HepG2 (cell line): ENCODE measurements around the gene RMRP. TPM values are rescaled to one million over a fixed set of nuclear protein-coding genes. Genes with fewer than 3 reads are reported as not detected.

Experiments
- FOXJ3 ChIP-seq: sonication (generic); formaldehyde crosslinking; IDR thresholded peaks from 2 replicates; pipeline ENCODE4 v1.4.0; 2020; ENCODE audit warnings: missing genetic modification reagents, mild to moderate bottlenecking, borderline replicate concordance
- FOXK2 ChIP-seq: fragments of 450-650 bp; IDR thresholded peaks from 2 replicates; pipeline ENCODE4 v1.6.1; 2016
- ISL2 ChIP-seq: sonication (generic); formaldehyde crosslinking; IDR thresholded peaks from 2 replicates; pipeline ENCODE4 v1.5.0; 2020; ENCODE audit warnings: missing genetic modification reagents
- KAT8 ChIP-seq: IDR thresholded peaks from 2 replicates; pipeline ENCODE4 v1.6.1; 2016; ENCODE audit warnings: missing genetic modification reagents, missing compliant biosample characterization
- KDM3A ChIP-seq: IDR thresholded peaks from 2 replicates; pipeline ENCODE4 v1.6.1; 2018; ENCODE audit warnings: low read depth, missing compliant biosample characterization
- KMT2B ChIP-seq: IDR thresholded peaks from 2 replicates; pipeline ENCODE4 v1.6.1; 2016; ENCODE audit warnings: missing genetic modification reagents, missing compliant biosample characterization
- NFYB ChIP-seq: sonication (generic); formaldehyde crosslinking; IDR thresholded peaks from 2 replicates; pipeline ENCODE4 v1.4.0; 2020; ENCODE audit warnings: missing genetic modification reagents
- NONO ChIP-seq, 2 experiments: fragments of 450-650 bp in 1 of 2; sonication (generic) in 1 of 2; formaldehyde crosslinking in 1 of 2; IDR thresholded peaks in 1 of 2; conservative IDR thresholded peaks in 1 of 2; 2 replicates each; pipeline versions ENCODE4 v1.6.1 to v1.8.0; 2017 to 2022; ENCODE audit warnings: mild to moderate bottlenecking in 1 of 2, missing genetic modification reagents in 1 of 2, moderate library complexity in 1 of 2
- POLR2A ChIP-seq, 2 experiments: IDR thresholded peaks; 2 replicates each; pipeline ENCODE4 v1.6.1; 2011; ENCODE audit warnings: low read depth in 2 of 2, low read length in 2 of 2, mild to moderate bottlenecking in 1 of 2, moderate library complexity in 1 of 2; ENCODE audit not compliant: insufficient read depth in 1 of 2
- ZFP90 ChIP-seq: sonication (generic); formaldehyde crosslinking; IDR thresholded peaks from 2 replicates; pipeline ENCODE4 v1.8.0; 2022; ENCODE audit warnings: missing genetic modification reagents, mild to moderate bottlenecking, inconsistent platforms, borderline replicate concordance
- ZHX1 ChIP-seq: sonication (generic); formaldehyde crosslinking; IDR thresholded peaks from 2 replicates; pipeline ENCODE4 v1.8.1; 2022; ENCODE audit warnings: low read depth, mild to moderate bottlenecking, missing genetic modification reagents
- ZNF101 ChIP-seq: sonication (generic); formaldehyde crosslinking; IDR thresholded peaks from 2 replicates; pipeline ENCODE4 v1.4.0; 2020; ENCODE audit warnings: mild to moderate bottlenecking, low read depth, missing genetic modification reagents, borderline replicate concordance
- ZNF142 ChIP-seq: sonication (generic); formaldehyde crosslinking; IDR thresholded peaks from 2 replicates; pipeline ENCODE4 v1.4.0; 2020; ENCODE audit warnings: missing genetic modification reagents
- ZNF761 ChIP-seq: sonication (generic); formaldehyde crosslinking; conservative IDR thresholded peaks from 2 replicates; pipeline ENCODE4 v1.4.0; 2020; ENCODE audit warnings: mild to moderate bottlenecking, missing genetic modification reagents
- polyA plus RNA-seq, 8 experiments: library from polyadenylated mRNA; depleted of rRNA in 3 of 8; stranded (reverse) in 7 of 8; unstranded in 1 of 8; fragments of >200 nt; fragmentation: Illumina TruSeq in 4 of 8; extraction: Trizol in 4 of 8; gene quantifications; 2 replicates each; pipeline versions ENCODE4 v1.2.1 to v1.2.3, GENCODE V29; 2011 to 2016; ENCODE audit warnings: low read depth in 4 of 8, missing spikeins in 1 of 8, mixed read lengths in 1 of 8; ENCODE audit not compliant: insufficient read depth in 1 of 8
- total RNA-seq, 5 experiments: library from RNA; depleted of rRNA; stranded (reverse); fragments of >200 nt; fragmentation: Illumina TruSeq; extraction: Trizol; gene quantifications; 2 replicates each; pipeline ENCODE4 v1.2.3, GENCODE V29; 2016; ENCODE audit warnings: low read depth in 1 of 5
- TF ChIP-seq, protein P1 (sequence below): sonication (generic); formaldehyde crosslinking; IDR thresholded peaks from 2 replicates; pipeline ENCODE4 v1.4.0; 2020; ENCODE audit warnings: missing genetic modification reagents, borderline replicate concordance

RMRP gene
- total and polyA plus RNA-seq, 2 of the 13 experiments (the other 11 are each of a cell fraction or from before 2014, with no cell fraction given), result 51.4 to 4,025 TPM

DNA sequence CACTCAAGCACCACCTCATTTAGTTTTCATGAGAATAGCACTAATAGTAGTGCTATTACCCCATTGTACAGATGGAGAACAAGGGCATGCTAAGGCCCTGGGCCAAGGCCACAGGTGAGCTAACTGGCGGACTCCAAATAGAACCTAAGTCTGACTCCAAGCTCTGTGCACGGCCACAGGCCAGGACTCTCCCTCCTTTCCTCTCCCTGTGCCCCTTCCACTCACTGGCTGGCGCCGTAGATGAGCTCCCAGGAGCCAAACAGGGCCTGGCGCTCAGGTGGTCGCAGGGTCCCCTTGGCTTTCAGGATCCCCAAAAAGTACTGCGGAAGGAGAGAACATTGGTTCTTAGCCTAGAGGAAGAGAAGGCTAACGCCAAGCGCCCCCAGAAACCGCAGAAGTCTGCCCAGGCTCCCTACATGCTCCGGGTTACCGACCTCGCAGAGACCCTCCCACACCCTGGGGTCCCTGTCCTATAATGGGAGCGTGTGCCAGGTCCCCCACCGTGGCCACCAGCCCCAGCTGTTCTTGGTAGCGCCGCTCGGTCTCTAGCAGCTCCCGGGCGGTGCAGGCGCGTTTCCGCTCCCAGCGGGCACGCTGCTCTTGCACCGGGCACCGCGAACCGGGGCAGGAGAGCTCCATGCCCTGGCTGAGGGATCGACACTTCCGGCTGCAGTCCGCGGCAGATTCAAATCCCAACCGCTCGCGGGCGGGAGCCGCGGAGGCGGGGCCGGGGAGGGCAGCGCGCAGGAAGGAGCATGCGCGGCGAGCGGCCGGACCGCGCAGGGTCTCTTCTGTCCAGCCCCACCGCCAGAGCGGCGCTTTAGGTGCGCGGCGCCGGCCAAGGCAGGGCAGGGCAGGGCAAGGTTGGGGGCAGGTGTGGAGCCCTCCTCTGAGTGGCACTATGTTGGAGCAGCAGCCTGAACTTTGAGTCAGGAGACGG lies 7.0 kb upstream of the RMRP start, which contains the start of gene ARHGEF39 (continued):
- TF ChIP-seq, protein P1, sequence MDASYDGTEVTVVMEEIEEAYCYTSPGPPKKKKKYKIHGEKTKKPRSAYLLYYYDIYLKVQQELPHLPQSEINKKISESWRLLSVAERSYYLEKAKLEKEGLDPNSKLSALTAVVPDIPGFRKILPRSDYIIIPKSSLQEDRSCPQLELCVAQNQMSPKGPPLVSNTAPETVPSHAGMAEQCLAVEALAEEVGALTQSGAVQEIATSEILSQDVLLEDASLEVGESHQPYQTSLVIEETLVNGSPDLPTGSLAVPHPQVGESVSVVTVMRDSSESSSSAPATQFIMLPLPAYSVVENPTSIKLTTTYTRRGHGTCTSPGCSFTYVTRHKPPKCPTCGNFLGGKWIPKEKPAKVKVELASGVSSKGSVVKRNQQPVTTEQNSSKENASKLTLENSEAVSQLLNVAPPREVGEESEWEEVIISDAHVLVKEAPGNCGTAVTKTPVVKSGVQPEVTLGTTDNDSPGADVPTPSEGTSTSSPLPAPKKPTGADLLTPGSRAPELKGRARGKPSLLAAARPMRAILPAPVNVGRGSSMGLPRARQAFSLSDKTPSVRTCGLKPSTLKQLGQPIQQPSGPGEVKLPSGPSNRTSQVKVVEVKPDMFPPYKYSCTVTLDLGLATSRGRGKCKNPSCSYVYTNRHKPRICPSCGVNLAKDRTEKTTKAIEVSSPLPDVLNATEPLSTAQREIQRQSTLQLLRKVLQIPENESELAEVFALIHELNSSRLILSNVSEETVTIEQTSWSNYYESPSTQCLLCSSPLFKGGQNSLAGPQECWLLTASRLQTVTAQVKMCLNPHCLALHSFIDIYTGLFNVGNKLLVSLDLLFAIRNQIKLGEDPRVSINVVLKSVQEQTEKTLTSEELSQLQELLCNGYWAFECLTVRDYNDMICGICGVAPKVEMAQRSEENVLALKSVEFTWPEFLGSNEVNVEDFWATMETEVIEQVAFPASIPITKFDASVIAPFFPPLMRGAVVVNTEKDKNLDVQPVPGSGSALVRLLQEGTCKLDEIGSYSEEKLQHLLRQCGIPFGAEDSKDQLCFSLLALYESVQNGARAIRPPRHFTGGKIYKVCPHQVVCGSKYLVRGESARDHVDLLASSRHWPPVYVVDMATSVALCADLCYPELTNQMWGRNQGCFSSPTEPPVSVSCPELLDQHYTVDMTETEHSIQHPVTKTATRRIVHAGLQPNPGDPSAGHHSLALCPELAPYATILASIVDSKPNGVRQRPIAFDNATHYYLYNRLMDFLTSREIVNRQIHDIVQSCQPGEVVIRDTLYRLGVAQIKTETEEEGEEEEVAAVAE (CRISPR knock-in tag), result no peak
- no peak for TF ChIP-seq FOXK2
- 0 out of 2 replicates have a peak, but pooled peaks have one; percentile 2 for TF ChIP-seq ZNF101 (CRISPR knock-in tag)
- TF ChIP-seq FOXJ3, result 0 out of 2 replicates have a peak, but pooled peaks have one; percentile 46
- TF ChIP-seq NONO (IDR thresholded peaks at IDR 0.05), result no peak
- peak; percentile 98 for TF ChIP-seq NONO (CRISPR knock-in tag; conservative IDR thresholded peaks at IDR 0.05)
- peak; percentile 19 for TF ChIP-seq NFYB
- TF ChIP-seq KAT8 (CRISPR knock-in tag), result peak; percentile 84
- 0 out of 2 replicates have a peak, but pooled peaks have one; percentile 54 for TF ChIP-seq ZNF142 (CRISPR knock-in tag)
- 0 out of 2 replicates have a peak, but pooled peaks have one; percentile 71 for TF ChIP-seq ZFP90 (CRISPR knock-in tag)
- TF ChIP-seq POLR2A (IDR thresholded peaks at IDR 0.05; ENCODE audit: insufficient read depth in 1 of 2, low read depth in 2 of 2, low read length in 2 of 2), result peak in 1 of 2 experiments; percentile 75; a peak in 1 of 4 replicates
- TF ChIP-seq ISL2, result peak; percentile 64
- peak; percentile 74; the same call in 1 of the 2 replicates for TF ChIP-seq ZNF761 (CRISPR knock-in tag)
- TF ChIP-seq KDM3A (CRISPR knock-in tag), result no peak
- TF ChIP-seq ZHX1 (CRISPR knock-in tag), result peak; percentile 80; the same call in 1 of the 2 replicates
- peak; percentile 55; the same call in 1 of the 2 replicates for TF ChIP-seq KMT2B (CRISPR knock-in tag)
